HG03575 (cell line): ENCODE measurements around the gene DIS3L2.

ENCODE experiments used
- ATAC-seq: cut with Tn5 transposase; IDR thresholded peaks from one replicate; pipeline ENCODE4 v1.9.1; 2021; ENCODE audit not compliant: unreplicated experiment, insufficient number of reproducible peaks, low FRiP score; ENCODE audit errors: extremely low read depth

The DIS3L2 gene

DNA sequence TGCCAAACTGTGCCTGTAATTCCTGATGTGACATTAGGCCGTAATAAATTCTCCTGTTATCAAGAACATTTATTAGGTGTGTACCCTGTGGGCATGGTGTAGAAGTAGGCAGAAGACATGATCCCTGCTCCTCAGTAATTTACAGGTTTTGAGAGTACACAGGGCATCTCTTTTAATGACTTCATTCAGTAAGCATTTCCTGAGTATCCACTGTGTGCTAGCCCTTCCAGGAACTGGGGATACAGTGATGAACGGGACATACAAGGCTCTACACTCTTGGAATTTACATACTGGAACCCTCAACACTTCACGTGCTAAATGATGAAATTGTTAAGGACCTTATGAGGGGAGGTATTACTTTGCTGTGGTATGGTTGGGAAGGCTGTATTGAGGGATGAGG, 30.2 kb downstream of the DIS3L2 start:
- ATAC-seq, result no peak

DNA sequence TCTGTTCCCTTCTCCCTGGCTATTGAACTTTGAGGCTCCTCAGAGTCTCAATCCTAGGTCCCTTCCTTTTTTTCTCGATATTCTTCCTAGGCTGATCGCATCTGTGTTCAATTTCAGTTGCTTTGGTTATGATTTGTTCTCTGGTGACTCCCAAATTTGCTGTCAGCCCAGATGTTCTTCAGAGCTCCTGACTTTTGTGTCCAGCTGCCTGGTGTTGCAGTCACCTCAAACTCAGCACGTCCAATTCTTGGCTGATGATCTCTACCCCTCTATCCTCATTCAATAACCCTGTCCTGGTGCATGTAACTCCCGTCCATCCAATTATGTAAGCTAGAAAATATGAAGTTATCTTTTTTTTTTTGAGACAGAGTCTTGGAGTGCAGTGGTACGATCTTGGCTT, 31.4 kb downstream of the DIS3L2 start:
- no peak for ATAC-seq

DNA sequence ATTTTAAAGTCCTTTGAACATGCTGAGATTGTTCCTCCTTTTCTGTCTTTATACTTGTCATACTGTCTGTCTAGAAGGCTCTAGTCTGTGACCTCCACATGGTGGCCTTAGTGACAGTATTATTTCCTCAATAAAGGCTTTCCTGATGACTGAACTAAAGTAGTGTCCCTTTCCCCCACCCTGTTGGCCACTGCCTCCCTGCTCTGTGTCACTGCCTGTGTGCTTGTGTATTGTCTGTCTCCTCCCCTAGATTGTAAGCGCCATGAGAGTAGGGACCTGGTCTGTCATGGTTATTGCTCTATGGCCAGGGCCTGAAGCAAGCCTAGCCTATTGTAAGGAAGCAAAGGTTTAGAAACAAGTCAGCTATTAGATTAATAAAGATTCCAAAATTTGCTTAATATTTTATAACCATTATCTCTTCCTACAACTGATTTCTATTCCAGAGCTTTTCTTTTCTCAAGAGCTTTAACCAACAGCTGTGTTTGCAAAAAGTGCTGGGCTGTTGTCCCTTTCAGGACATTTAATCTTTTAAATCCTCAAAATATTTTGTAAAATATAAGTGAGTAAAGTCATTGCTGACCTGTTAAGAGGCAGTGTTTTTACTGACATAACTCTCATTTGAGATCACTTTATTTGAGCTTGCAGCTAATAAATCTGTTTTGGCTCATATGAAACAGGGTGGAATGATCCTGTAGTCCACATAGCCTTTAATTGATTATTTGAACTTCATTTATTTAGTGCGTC, 35.5 kb downstream of the DIS3L2 start:
- ATAC-seq, result no peak

DNA sequence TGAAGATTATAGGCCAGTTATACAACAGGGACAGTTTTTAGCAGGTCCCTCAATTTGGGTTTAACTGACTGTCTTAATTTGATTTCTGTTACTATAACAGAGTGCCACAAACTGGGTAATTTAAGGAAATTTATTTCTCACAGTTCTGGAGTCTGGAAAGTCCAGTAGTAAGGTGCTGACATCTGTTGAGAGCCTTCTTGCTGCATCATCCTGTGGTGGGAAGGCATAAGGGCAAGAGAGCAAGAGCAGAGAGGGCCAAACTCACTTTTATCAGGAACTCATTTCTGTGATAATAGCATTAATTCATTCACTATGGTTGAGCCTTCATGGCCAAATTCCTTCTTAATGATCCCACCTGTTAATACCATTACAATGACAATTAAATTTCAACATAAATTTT, 36.5 kb downstream of the DIS3L2 start:
- no peak for ATAC-seq

DNA sequence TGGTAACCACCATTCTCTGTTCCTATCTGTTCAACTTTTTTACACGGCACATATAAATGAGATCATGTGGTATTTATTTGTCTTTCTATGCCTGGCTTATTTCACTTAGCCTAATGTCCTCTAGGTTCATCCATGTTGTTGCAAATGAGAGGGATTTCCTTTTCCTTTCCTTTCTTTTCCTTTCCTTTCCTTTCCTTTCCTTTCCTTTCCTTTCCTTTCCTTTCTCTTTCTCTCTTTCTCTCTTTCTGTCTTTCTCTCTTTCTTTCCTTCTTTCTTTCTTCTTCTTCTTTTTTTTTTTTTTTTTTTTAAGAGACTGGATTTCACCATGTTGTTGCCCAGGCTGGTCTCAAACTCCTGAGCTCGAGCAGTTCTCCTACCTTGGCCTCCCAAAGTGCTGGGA, 38.9 kb downstream of the DIS3L2 start:
- no peak for ATAC-seq

DNA sequence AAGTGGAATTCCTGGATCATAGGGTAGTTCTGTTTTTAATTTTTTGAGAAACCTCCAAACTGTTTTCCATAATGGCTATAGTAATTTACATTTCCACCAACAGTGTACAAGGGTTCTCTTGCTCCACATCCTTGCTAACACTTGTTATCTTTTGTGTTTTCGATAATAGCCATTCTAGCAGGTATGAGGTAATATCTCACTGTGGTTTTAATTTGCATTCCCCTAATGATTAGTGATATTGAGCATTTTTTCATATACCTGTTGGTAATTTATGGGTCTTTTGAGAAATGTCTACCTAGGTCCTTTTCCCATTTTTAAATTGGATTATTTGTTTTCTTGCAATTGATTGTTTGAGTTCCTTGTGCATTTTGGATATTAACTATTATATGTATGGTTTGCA, 39.6 kb downstream of the DIS3L2 start:
- no peak for ATAC-seq

DNA sequence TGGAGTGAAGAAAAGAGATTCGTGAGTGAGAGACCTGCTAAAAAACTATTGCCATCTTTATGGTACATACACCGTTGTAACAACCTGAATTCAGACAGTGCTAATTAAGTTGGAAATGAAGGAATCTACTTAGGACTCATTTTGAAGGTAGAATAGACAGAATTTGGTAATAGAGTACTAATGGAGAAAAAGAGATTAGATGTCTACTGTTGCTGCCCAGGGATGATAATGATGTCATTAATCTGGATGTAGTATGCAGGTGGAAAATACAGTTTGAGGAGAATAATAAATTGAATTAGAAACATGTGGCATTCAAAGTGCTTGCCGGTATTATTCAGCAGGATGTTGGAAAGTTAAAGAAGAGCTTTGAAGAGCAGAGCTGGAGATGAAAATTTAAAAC, 44.7 kb downstream of the DIS3L2 start:
- ATAC-seq, result no peak

DNA sequence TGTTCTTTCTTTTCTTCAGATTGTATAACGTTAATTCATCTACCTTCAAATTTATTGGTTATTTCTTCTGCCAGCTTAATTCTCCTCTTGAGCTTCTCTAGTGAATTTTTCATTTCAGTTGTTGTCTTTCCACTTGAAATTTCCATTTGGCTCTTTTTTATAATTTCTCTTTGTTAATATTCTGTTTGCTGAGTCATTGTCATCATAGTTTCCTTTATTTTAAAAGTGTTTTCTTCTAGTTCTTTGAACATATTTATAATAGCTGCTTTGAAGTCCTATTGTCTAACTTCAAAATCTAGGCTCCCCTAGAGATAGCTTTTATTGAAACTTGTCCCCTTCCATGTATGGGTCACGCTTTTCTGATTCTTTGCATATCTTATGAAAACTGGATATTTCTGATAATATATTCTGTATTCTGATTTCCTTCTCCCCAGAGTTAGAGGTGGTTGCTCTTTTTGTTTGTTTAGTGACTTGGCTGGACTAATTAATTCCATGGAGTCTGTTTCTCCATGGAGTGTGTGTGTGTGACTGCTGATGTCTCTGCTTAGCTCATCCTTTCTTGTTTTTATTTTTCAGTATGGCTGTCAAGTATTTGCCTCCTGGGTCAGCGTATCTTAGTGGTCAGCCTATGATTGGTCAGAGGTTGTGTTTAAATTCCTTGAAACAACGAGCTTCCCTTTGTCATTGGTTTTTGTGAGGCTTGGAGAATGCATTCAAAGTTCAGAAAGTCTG, 47.6 kb downstream of the DIS3L2 start:
- no peak for ATAC-seq

DNA sequence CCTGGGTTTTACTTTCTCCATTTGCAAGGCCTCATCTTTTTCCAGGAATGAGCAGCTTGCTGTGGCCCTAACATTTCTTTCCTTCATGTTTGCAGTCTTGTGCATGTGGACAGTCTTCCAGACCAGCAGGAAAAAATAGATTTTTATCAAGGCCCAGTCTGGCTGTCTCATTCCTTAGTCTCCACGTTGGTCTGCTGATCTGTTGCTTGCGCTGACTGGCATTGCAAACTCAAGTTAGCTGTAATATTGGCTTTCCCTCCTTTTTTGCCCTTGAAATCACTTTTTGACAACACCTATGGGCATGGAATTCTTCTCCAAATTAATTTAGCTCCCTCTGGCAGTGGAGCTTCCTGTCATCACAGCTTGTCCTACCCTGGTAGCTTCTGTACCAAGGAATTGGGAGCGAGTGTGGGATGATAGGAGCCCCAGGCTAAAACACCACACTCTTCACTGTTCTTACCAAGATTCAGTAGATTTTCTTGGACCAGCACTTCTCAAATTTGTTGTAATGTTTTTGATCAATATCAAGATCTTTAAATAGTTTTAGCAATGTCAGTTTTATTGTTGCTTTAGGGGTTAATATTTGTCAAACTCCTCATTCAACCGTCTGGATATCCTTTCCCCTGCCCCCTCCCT, 48.2 kb downstream of the DIS3L2 start:
- ATAC-seq, result no peak

DNA sequence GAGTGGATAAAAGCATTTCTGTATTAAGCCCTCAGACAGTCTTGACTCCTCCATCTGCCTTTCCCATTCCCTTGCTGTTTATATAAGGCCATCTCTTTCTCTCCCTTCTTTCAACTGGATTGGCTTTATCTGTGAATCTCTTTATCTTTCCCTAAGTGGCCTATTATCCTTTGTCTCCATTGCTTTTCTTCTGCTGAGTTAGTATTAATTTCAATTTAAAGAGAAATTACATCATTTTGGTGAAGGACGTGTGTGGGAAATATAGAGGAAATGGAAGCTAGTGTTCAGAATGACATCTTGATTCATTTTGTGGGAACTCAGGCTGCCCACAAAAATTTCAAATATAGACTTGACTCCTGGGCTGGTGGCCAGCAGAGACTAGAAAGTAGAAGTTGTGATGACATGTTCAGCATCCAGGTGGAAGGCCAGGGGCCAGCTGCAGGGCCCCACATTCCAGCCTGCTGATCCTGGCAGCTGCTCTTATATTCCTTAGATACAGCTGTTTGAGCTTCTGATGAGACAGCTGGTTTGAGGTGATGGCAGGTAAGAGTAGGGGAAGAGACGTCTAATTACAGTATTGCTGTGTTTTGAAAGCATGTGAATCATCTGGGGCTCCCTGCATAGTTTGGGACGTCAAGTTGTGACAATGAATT, 52.3 kb downstream of the DIS3L2 start:
- ATAC-seq, result no peak

DNA sequence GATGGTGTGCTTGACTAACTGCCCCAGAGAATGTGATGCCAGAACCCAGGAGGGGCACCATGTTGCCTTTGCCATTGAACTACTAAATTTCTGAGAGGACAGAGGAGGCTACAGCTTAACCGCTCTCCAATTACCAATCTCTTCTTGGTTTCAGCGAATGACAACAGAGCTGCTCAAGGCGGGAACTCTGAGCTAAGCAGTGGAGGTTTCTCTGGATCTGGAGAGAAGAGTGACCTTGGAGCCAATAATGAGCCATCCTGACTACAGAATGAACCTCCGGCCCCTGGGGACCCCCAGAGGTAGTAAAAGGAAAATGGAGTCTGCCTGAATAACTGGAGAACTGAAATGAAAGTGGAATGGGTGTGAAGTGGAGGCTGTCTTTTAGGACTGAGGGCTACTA, 53.2 kb downstream of the DIS3L2 start:
- ATAC-seq, result no peak

DNA sequence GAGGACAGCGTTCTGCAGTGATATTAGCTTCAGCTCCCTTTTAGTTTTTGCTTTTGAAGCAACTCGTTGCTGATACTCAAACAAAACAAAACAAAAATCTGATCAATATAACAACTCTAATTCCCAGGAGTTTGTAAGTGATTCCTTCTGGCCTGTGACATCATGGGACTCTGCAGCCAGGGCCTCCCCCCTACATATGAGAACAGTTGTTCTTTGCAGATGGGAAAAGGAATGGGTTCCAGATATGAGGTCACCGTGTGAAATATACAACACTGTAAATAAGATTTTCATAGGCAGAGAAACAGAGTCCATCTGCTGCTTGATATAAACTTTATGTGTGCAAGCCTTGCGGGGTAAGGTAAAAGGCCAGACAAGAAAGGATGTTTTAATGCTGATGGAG, 56.7 kb downstream of the DIS3L2 start:
- ATAC-seq, result no peak

DNA sequence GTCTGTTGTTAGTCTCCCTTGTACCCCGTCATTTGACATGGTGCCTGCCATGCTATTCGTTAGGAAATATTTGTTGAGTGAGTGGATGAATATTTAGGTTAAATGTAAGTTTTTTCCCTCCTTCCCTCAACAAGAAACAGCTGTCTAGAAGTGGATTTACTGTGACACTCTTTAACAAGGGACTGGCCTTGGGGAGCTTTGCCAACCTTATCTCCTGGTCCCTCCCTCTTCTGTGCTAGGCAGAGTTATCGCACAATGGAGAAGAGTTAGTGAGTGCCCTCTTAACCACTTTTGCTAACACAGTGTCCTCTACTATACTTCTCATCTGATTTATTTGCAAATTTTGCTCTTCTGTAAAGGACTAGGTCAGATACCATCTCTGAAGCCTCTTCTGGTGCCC, 61.2 kb downstream of the DIS3L2 start:
- no peak for ATAC-seq

DNA sequence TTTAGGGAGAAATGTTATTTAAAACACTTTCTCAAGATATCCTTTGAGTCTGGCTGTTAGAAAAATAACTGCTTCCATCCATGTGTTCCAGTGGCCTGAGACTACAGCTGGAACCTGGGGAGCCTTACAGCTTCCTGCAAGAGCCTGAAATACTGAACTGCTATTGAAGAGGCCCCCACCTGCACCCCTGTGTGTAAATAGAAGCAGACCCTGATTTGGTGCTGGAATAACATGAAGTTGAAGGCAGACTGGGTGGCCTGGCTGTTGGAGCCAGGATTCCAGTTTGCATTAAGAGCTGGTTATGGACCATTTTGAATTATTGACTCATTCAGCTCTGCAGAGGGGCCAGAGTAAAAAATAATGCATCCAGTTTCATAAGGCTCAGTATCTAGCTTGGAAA, 61.9 kb downstream of the DIS3L2 start:
- no peak for ATAC-seq

DNA sequence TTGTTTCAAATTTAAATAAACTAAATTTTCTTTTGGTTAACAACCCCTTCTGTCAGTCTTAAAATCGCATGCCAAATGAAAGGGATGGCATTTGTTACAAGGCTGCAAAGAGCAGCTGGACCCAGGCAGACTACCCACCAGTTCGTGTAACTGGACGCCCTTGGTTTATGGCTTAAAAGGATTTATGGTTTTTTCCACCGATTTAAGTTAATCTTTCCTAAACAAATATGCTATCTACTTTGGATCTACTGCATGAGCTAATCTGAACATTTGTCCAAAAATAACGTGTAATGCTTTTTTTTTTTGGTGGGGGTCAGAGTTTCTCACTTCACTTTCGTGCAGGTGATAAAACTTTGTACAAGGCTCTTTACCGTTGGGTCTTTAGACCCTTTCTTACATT, 62.9 kb downstream of the DIS3L2 start:
- ATAC-seq, result no peak

DNA sequence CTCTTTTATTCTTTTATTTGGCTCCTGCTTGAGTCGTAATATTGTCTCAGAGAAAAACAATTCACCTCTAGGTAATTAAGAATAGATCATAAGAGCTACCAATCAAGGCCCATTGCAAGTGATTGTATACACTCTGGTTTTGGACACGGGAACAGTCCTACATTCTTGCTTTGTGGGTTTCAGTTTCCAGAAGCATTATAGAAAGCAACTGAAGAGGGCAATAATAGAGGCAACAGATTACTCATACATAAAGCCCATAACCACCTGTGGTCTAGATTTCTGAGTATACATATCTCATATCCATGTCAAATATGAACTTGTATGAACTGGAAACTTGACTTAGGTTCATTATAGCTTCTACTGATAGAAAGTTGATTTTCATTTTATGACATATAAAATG, 65.4 kb downstream of the DIS3L2 start:
- peak; percentile 90 for ATAC-seq

DNA sequence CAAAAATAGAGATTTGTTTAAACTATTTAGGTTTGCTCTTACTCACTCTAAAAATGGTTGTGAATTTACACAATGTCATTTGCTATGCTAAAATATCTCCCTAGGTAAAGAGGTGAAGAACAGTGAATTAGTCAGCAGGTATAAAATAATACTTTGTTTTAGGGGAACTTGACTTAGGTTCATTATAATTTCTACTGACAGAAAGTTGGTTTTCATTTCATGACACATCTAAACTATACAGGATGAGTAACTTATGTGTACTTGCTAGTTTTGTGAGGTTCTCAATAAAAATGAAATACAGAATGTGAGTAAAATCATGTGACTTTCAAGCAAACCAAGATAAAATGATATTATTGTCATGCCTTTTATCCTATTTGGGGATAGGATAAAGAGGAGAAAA, 66.0 kb downstream of the DIS3L2 start:
- ATAC-seq, result no peak

DNA sequence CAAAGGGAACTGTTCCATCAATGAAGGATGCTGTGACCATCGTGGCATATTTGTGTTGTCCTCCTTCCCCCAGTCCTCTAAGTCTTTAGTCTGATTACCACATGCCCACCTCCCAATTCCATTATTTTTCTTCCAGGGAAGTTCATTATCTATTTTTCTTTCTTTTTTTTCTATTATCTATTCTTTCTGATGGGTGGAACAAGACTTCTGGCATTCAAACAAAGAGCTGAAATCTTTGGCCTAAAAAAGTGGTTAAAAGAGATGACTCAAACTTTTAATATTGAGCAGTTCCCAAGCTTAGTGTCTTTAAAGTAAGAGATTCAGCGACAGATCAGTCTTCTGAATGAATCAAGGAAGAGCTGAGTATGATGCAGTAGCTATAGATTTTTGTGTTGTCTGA, 66.6 kb downstream of the DIS3L2 start:
- no peak for ATAC-seq

DNA sequence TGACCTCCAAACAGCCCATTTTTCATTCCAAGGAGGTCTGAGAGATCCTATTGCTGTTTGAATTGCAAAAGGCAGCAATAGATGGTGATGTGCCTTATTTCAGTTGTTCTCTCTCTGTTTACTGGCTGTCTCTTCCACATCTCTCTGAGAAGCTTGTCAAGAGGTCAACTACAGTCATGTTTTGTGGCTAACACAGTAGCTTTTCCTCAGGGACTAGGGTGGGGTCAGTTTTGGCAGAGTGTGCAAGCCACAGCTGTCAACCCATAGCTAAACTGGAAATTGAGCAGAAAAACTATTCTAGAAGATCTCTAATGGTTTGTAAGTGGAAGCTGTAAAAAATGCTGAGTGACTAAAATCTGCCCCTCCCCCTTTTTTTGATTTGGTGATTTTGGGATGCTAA, 67.1 kb downstream of the DIS3L2 start:
- no peak for ATAC-seq

DNA sequence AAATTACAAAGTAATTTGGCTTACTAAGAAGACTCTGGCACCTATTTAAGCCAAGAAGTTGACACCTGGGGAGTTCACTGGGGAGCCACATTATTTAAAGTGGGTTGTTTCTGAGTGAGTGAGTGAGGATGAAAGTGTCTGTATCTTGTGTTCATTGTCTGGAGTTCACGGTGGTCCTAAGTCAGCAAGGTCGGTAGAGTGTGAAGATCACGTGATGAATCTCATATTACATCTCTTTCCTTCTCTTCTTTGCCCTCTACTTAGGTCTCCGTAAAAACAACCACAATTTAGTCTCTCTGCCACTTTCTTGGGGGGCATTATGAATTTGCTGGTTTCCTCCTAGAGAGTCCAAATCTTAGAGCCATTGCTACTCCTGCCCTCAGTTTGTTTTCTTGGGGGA, 67.8 kb downstream of the DIS3L2 start:
- ATAC-seq, result no peak
